ENCODE data around the gene CAD. TPM values are rescaled to one million over a fixed set of nuclear protein-coding genes. Genes with fewer than 3 reads are reported as not detected.

Gene CAD
- polyA plus RNA-seq, 2 donors, result 16.8 to 18.3 TPM

DNA sequence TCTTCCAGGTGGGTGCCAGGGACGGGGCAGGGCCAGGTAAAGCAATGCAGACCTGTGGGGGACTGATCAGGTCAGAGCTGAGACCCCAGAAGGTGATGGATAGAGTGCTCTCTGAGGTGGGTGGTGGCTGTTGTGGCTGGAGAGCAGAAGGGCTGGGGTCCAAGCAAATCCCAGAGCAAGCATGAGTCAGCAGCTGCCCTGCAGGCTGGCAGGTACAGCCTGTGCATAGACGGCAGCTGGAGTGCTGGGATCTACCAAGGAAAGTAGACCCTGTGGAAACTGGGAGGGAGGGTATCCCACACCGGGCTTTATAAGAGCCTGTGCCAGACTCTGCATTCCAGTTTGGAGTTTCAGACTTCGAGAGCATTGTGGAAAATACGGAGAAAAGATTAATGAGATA, 65.7 kb downstream of the CAD start:
- WGBS, 2 donors, result 23 to 37% methylated on average over 5 of the region's 5 CpGs
- Histone ChIP-seq H3K27me3 (ENCODE audit: control insufficient read depth in 1 of 2, insufficient read depth in 2 of 2, low read length in 2 of 2) (no peaks in the 10 kb centered on the region), H3K4me1 (ENCODE audit: control insufficient read depth in 2 of 2, insufficient read depth in 2 of 2, low read length in 1 of 2) (peaks cover 0 to 3% of the 10 kb centered on the region in 2 donors), H3K27ac (ENCODE audit: low read depth in 2 of 2, low read length in 1 of 2) (no peak overlapping the region), H3K9me3 (ENCODE audit: control insufficient read depth in 2 of 2, insufficient read depth in 1 of 2, low read depth in 1 of 2, low read length in 1 of 2) (no peaks in the 10 kb centered on the region), H3K4me3 (ENCODE audit: low read depth in 1 of 2, low read length in 2 of 2) (no peak overlapping the region), H3K36me3 (ENCODE audit: control insufficient read depth in 2 of 2, insufficient read depth in 2 of 2, low read length in 1 of 2) (no peaks in the 10 kb centered on the region)

DNA sequence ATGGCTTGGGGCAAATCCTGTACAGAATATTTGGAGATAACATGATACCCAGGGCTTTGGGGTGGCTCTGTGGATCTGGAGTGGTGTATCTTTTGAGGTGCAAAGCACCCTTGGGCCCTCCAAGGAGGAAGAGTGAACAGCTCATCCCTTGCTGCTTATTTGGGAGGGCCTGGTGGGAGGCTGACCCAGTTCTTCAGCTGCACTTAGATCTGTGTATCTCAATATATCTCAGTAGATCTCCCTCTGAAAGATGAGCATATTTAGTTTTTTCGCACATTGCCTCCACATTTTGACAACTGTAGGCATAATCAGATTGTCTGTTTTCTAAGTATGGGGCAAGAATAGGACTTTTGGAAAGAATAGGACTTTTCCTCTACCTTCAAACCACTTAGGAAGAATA, 67.8 kb downstream of the CAD start:
- no peak overlapping the region for H3K4me3 ChIP-seq (ENCODE audit: low read depth in 1 of 2, low read length in 2 of 2)
- 93 to 95% methylated on average over 1 of the region's 1 CpG for WGBS, 2 donors
- no peaks in the 10 kb centered on the region for H3K36me3 ChIP-seq (ENCODE audit: control insufficient read depth in 2 of 2, insufficient read depth in 2 of 2, low read length in 1 of 2)
- no peaks in the 10 kb centered on the region for H3K27me3 ChIP-seq (ENCODE audit: control insufficient read depth in 1 of 2, insufficient read depth in 2 of 2, low read length in 2 of 2)
- peaks cover 0 to 3% of the 10 kb centered on the region in 2 donors for H3K4me1 ChIP-seq (ENCODE audit: control insufficient read depth in 2 of 2, insufficient read depth in 2 of 2, low read length in 1 of 2)
- no peak overlapping the region for H3K27ac ChIP-seq (ENCODE audit: low read depth in 2 of 2, low read length in 1 of 2)
- no peaks in the 10 kb centered on the region for H3K9me3 ChIP-seq (ENCODE audit: control insufficient read depth in 2 of 2, insufficient read depth in 1 of 2, low read depth in 1 of 2, low read length in 1 of 2)

DNA sequence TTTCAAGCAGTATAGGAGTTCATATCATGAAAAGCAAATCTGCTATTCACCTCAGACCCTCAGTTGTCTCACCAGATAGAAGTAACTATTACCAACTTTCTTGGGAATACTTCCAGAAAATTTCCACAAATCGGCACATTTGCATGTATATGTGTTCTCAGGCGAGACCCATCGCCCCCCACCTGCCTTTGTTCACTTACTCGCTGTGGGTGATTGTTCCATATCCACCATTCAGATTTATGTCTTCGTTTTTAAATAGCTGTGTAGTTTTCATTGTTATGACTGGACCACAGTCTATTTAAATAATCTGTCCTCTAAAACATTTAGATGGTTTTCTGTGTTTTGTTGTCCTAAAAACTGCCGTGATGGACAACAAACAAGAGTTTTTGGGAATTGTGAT, 68.3 kb downstream of the CAD start:
- H3K27me3 ChIP-seq (ENCODE audit: control insufficient read depth in 1 of 2, insufficient read depth in 2 of 2, low read length in 2 of 2), result no peaks in the 10 kb centered on the region

DNA sequence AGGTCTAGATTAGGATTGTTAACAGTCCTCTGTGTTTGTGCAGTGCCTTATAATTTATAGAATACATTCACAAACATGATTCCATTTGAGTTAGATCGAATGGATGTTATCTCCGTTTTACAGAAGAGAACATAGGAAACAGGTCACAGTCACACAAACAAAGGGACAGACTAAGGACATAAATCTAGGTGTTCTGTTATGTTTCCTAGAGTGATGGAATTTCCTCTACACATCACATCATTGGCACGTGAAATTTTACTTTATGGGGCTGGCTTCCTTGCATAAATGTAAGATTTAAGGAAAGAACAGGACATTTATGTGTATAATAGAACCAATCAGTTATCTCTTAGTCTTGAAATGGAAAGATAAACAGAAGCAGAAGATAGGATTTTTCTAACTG, 71.4 kb downstream of the CAD start:
- no peaks in the 10 kb centered on the region for H3K27me3 ChIP-seq (ENCODE audit: control insufficient read depth in 1 of 2, insufficient read depth in 2 of 2, low read length in 2 of 2)
- H3K9me3 ChIP-seq (ENCODE audit: control insufficient read depth in 2 of 2, insufficient read depth in 1 of 2, low read depth in 1 of 2, low read length in 1 of 2), result no peaks in the 10 kb centered on the region
- 46% methylated on average over 3 of the region's 3 CpGs for WGBS, 2 donors
- H3K4me3 ChIP-seq (ENCODE audit: low read depth in 1 of 2, low read length in 2 of 2), result no peak overlapping the region
- no peaks in the 10 kb centered on the region for H3K36me3 ChIP-seq (ENCODE audit: control insufficient read depth in 2 of 2, insufficient read depth in 2 of 2, low read length in 1 of 2)
- no peaks in the 10 kb centered on the region for H3K4me1 ChIP-seq (ENCODE audit: control insufficient read depth in 2 of 2, insufficient read depth in 2 of 2, low read length in 1 of 2)
- no peak overlapping the region for H3K27ac ChIP-seq (ENCODE audit: low read depth in 2 of 2, low read length in 1 of 2)

More for the DNA sequence above, 68.3 kb downstream of the CAD start:
- H3K36me3 ChIP-seq (ENCODE audit: control insufficient read depth in 2 of 2, insufficient read depth in 2 of 2, low read length in 1 of 2), result no peaks in the 10 kb centered on the region
- 66 to 68% methylated on average over 6 of the region's 6 CpGs for WGBS, 2 donors
- no peaks in the 10 kb centered on the region for H3K9me3 ChIP-seq (ENCODE audit: control insufficient read depth in 2 of 2, insufficient read depth in 1 of 2, low read depth in 1 of 2, low read length in 1 of 2)
- H3K4me1 ChIP-seq (ENCODE audit: control insufficient read depth in 2 of 2, insufficient read depth in 2 of 2, low read length in 1 of 2), result peaks cover 0 to 3% of the 10 kb centered on the region in 2 donors
- no peak overlapping the region for H3K4me3 ChIP-seq (ENCODE audit: low read depth in 1 of 2, low read length in 2 of 2)
- H3K27ac ChIP-seq (ENCODE audit: low read depth in 2 of 2, low read length in 1 of 2), result no peak overlapping the region

DNA sequence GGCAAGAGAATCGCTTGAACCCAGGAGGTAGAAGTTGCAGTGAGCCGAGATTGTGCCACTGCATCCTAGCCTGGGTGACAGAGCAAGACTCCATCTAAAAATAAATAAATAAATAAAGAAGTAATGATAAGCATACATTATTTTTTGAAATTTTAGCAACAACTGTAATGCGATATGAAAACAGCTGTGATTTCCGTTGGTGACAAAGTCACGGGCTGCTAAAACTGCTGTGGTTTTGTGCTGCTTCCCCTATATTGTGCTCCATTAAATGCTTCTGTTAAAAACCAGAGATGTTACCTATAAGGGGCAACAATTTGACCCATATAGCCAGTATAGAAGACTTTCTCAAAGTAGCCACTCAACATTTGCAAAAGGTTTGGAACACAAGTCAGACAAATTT, 73.4 kb downstream of the CAD start:
- 84 to 89% methylated on average over 5 of the region's 5 CpGs for WGBS, 2 donors
- no peaks in the 10 kb centered on the region for H3K36me3 ChIP-seq (ENCODE audit: control insufficient read depth in 2 of 2, insufficient read depth in 2 of 2, low read length in 1 of 2)
- H3K4me1 ChIP-seq (ENCODE audit: control insufficient read depth in 2 of 2, insufficient read depth in 2 of 2, low read length in 1 of 2), result no peaks in the 10 kb centered on the region
- no peak overlapping the region for H3K27ac ChIP-seq (ENCODE audit: low read depth in 2 of 2, low read length in 1 of 2)
- H3K9me3 ChIP-seq (ENCODE audit: control insufficient read depth in 2 of 2, insufficient read depth in 1 of 2, low read depth in 1 of 2, low read length in 1 of 2), result no peaks in the 10 kb centered on the region
- H3K27me3 ChIP-seq (ENCODE audit: control insufficient read depth in 1 of 2, insufficient read depth in 2 of 2, low read length in 2 of 2), result no peaks in the 10 kb centered on the region
- H3K4me3 ChIP-seq (ENCODE audit: low read depth in 1 of 2, low read length in 2 of 2), result no peak overlapping the region

DNA sequence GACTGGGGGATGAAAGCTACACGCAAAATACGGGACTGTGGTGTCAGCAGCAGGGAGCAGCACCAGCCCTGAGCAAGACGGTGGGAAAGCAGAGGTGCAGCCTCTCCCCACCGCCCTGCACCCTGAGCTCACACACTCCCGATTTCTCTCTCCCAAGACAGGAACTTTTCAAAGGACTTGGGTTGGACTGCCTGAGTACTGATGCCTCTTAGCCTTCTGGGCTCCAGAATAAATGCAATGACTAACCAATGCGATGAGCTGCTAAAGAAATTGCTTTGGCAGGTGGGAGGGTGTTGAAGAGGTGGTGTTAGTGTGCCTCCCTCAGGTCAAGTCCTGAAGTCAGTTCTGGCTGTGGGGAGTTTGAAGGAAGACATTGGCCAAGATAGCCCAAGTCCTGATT, 74.7 kb downstream of the CAD start:
- H3K27me3 ChIP-seq (ENCODE audit: control insufficient read depth in 1 of 2, insufficient read depth in 2 of 2, low read length in 2 of 2), result no peaks in the 10 kb centered on the region
- no peaks in the 10 kb centered on the region for H3K4me1 ChIP-seq (ENCODE audit: control insufficient read depth in 2 of 2, insufficient read depth in 2 of 2, low read length in 1 of 2)
- H3K36me3 ChIP-seq (ENCODE audit: control insufficient read depth in 2 of 2, insufficient read depth in 2 of 2, low read length in 1 of 2), result no peaks in the 10 kb centered on the region
- no peak overlapping the region for H3K4me3 ChIP-seq (ENCODE audit: low read depth in 1 of 2, low read length in 2 of 2)
- no peak overlapping the region for H3K27ac ChIP-seq (ENCODE audit: low read depth in 2 of 2, low read length in 1 of 2)
- no peaks in the 10 kb centered on the region for H3K9me3 ChIP-seq (ENCODE audit: control insufficient read depth in 2 of 2, insufficient read depth in 1 of 2, low read depth in 1 of 2, low read length in 1 of 2)
- 50 to 58% methylated on average over 6 of the region's 6 CpGs for WGBS, 2 donors

Other genes starting within 250 kb of the CAD start
- 10 to 100 TPM in 1 of 2 donors, 1 to 10 TPM in 1; 7.4 to 13.4 TPM for gene MAPRE3, start 246.7 kb upstream of the CAD start, polyA plus RNA-seq
- gene TMEM214, start 184.4 kb upstream of the CAD start, polyA plus RNA-seq, result 10 to 100 TPM; 29.0 to 35.2 TPM
- 10 to 100 TPM in 1 of 2 donors, 1 to 10 TPM in 1; 7.6 to 10.6 TPM for gene AGBL5, start 165.7 kb upstream of the CAD start, polyA plus RNA-seq
- 100 to 1,000 TPM; 203 to 358 TPM for gene OST4, start 145.7 kb upstream of the CAD start, polyA plus RNA-seq
- gene EMILIN1, start 138.8 kb upstream of the CAD start, polyA plus RNA-seq, result 10 to 100 TPM; 10.7 to 12.1 TPM
- gene KHK, start 130.6 kb upstream of the CAD start, polyA plus RNA-seq, result 1 to 10 TPM; 2.2 to 3.3 TPM
- gene CGREF1, start 98.2 kb upstream of the CAD start, polyA plus RNA-seq, result 1 to 10 TPM; 2.4 to 3.4 TPM
- under 1 TPM; 0.08 to 0.31 TPM for gene ABHD1, start 93.6 kb upstream of the CAD start, polyA plus RNA-seq
- 10 to 100 TPM; 24.1 to 29.7 TPM for gene PREB, start 82.7 kb upstream of the CAD start, polyA plus RNA-seq
- gene PRR30, start 78.0 kb upstream of the CAD start, polyA plus RNA-seq, result not detected
- gene TCF23, start 68.4 kb upstream of the CAD start, polyA plus RNA-seq, result under 1 TPM in 1 of 2 donors, not detected in 1; 0.02 TPM
- gene ATRAID, start 5.3 kb upstream of the CAD start, polyA plus RNA-seq, result 10 to 100 TPM; 66.2 to 92.7 TPM
- 10 to 100 TPM; 11.4 to 13.5 TPM for gene SLC5A6, start 5.1 kb upstream of the CAD start, polyA plus RNA-seq
- gene SLC30A3, start 45.7 kb downstream of the CAD start, polyA plus RNA-seq, result under 1 TPM; 0.08 to 0.09 TPM
- gene DNAJC5G, start 58.1 kb downstream of the CAD start, polyA plus RNA-seq, result under 1 TPM; 0.05 to 0.14 TPM
- under 1 TPM; 0.05 to 0.18 TPM for gene TRIM54, start 65.1 kb downstream of the CAD start, polyA plus RNA-seq
- 1 to 10 TPM in 1 of 2 donors, under 1 TPM in 1; 0.41 to 1.1 TPM for gene UCN, start 91.1 kb downstream of the CAD start, polyA plus RNA-seq
- 10 to 100 TPM; 44.9 to 71.2 TPM for gene MPV17, start 105.7 kb downstream of the CAD start, polyA plus RNA-seq
- gene GTF3C2, start 139.4 kb downstream of the CAD start, polyA plus RNA-seq, result 10 to 100 TPM; 41.5 to 43.8 TPM
- 10 to 100 TPM; 44.1 to 55.5 TPM for gene EIF2B4, start 153.0 kb downstream of the CAD start, polyA plus RNA-seq
- gene SNX17, start 153.2 kb downstream of the CAD start, polyA plus RNA-seq, result 10 to 100 TPM; 36.9 to 61.7 TPM
- gene ZNF513, start 163.4 kb downstream of the CAD start, polyA plus RNA-seq, result 10 to 100 TPM; 20.0 to 34.5 TPM
- 10 to 100 TPM; 40.3 to 65.0 TPM for gene PPM1G, start 192.2 kb downstream of the CAD start, polyA plus RNA-seq
- 10 to 100 TPM; 51.9 to 95.7 TPM for gene NRBP1, start 211.3 kb downstream of the CAD start, polyA plus RNA-seq
- gene KRTCAP3, start 225.0 kb downstream of the CAD start, polyA plus RNA-seq, result 10 to 100 TPM; 21.0 to 30.3 TPM

Data from esophagus (tissue), 2 donors.